Measurements from ENCODE around the gene EVA1C. TPM values are rescaled to one million over a fixed set of nuclear protein-coding genes. Genes with fewer than 3 reads are reported as not detected.

Gene EVA1C
- total and polyA plus RNA-seq, 4 experiments from 2014 or later, result 17.1 to 23.9 (median 17.2) TPM

GRCh38 chr21:32380940-32381339 is 31.6 kb upstream of the EVA1C start:
- H3K36me3 Mint-ChIP-seq, result peaks cover 49 to 89% of the 10 kb centered on the region in 2 donors
- H3K27me3 ChIP-seq (ENCODE audit: insufficient read depth, low read length), result no peaks in the 10 kb centered on the region
- H3K27ac ChIP-seq (ENCODE audit: low read depth, low read length), result no peak overlapping the region
- CTCF ChIA-PET (ENCODE audit: partially characterized antibody), result no interaction called here
- H3K9me3 Mint-ChIP-seq, result no peaks in the 10 kb centered on the region
- H3K27me3 Mint-ChIP-seq, result no peaks in the 10 kb centered on the region
- peaks cover 60% of the 10 kb centered on the region for H3K36me3 ChIP-seq (ENCODE audit: insufficient read depth, low read length)
- no peak overlapping the region for H3K27ac Mint-ChIP-seq
- POLR2A ChIA-PET (ENCODE audit: partially characterized antibody), result no interaction called here
- H3K4me1 ChIP-seq (ENCODE audit: insufficient read depth, low read length), result no peaks in the 10 kb centered on the region
- no peaks in the 10 kb centered on the region for H3K9me3 ChIP-seq (ENCODE audit: control insufficient read depth in 1 of 2, low read length in 2 of 2)
- H3K4me3 Mint-ChIP-seq, result no peak overlapping the region
- peaks cover 4 to 8% (median 7%) of the 10 kb centered on the region in 4 donors for H3K4me1 Mint-ChIP-seq
- no peak overlapping the region for H3K4me3 ChIP-seq (ENCODE audit: low read length in 2 of 2)
- DNase-seq, result no peak
- intact Hi-C loops (cut with micrococcal nuclease), result no loop called here

- ChIA-PET CTCF (ENCODE audit: partially characterized antibody) (no interaction called here), POLR2A (ENCODE audit: partially characterized antibody) (no interaction called here)
- no peaks in the 10 kb centered on the region for H3K27me3 Mint-ChIP-seq
- H3K9me3 ChIP-seq (ENCODE audit: control insufficient read depth in 1 of 2, low read length in 2 of 2), result no peaks in the 10 kb centered on the region
- H3K27me3 ChIP-seq (ENCODE audit: insufficient read depth, low read length), result no peaks in the 10 kb centered on the region
- no peak overlapping the region for H3K4me3 ChIP-seq (ENCODE audit: low read length in 2 of 2)
- DNase-seq, result no peak
- H3K27ac ChIP-seq (ENCODE audit: low read depth, low read length), result no peak overlapping the region
- H3K4me3 Mint-ChIP-seq, result no peak overlapping the region
- peaks cover 4 to 13% (median 7%) of the 10 kb centered on the region in 4 donors for H3K4me1 Mint-ChIP-seq
- H3K9me3 Mint-ChIP-seq, result no peaks in the 10 kb centered on the region
- intact Hi-C loops (cut with micrococcal nuclease), result no loop called here
- H3K27ac Mint-ChIP-seq, result no peak overlapping the region
- no peaks in the 10 kb centered on the region for H3K4me1 ChIP-seq (ENCODE audit: insufficient read depth, low read length)
- peaks cover 62% of the 10 kb centered on the region for H3K36me3 ChIP-seq (ENCODE audit: insufficient read depth, low read length)
- H3K36me3 Mint-ChIP-seq, result peaks cover 46 to 83% of the 10 kb centered on the region in 2 donors
These were observed 30.9 kb upstream of the EVA1C start for GRCh38 chr21:32381571-32381970.

GRCh38 chr21:32382108-32382644 is 30.3 kb upstream of the EVA1C start:
- no peaks in the 10 kb centered on the region for H3K9me3 ChIP-seq (ENCODE audit: control insufficient read depth in 1 of 2, low read length in 2 of 2)
- H3K9me3 Mint-ChIP-seq, result no peaks in the 10 kb centered on the region
- POLR2A ChIA-PET (ENCODE audit: partially characterized antibody), result no interaction called here
- CTCF ChIA-PET (ENCODE audit: partially characterized antibody), result interaction anchor here (4.1 kb wide), 1 partner anchor 218 kb away, joined by 23 read pairs; no protein-coding TSS in a partner anchor
- no peaks in the 10 kb centered on the region for H3K4me1 ChIP-seq (ENCODE audit: insufficient read depth, low read length)
- no peak for DNase-seq
- no peak overlapping the region for H3K4me3 ChIP-seq (ENCODE audit: low read length in 2 of 2)
- peaks cover 46 to 76% of the 10 kb centered on the region in 2 donors for H3K36me3 Mint-ChIP-seq
- intact Hi-C loops (cut with micrococcal nuclease), result no loop called here
- H3K27ac Mint-ChIP-seq, result no peak overlapping the region
- peaks cover 4 to 18% (median 11%) of the 10 kb centered on the region in 4 donors for H3K4me1 Mint-ChIP-seq
- H3K36me3 ChIP-seq (ENCODE audit: insufficient read depth, low read length), result peaks cover 56% of the 10 kb centered on the region
- no peaks in the 10 kb centered on the region for H3K27me3 ChIP-seq (ENCODE audit: insufficient read depth, low read length)
- no peak overlapping the region for H3K4me3 Mint-ChIP-seq
- H3K27ac ChIP-seq (ENCODE audit: low read depth, low read length), result no peak overlapping the region
- H3K27me3 Mint-ChIP-seq, result no peaks in the 10 kb centered on the region

- POLR2A ChIA-PET (ENCODE audit: partially characterized antibody), result no interaction called here
These were observed 28.7 kb upstream of the EVA1C start for GRCh38 chr21:32383812-32384211.

GRCh38 chr21:32386195-32386870 is 26.2 kb upstream of the EVA1C start:
- peaks cover 32 to 46% of the 10 kb centered on the region in 2 donors for H3K36me3 Mint-ChIP-seq
- peaks cover 46% of the 10 kb centered on the region for H3K36me3 ChIP-seq (ENCODE audit: insufficient read depth, low read length)
- no peak for DNase-seq
- no peak overlapping the region for H3K4me3 ChIP-seq (ENCODE audit: low read length in 2 of 2)
- H3K27ac Mint-ChIP-seq, result no peak overlapping the region
- ChIA-PET POLR2A (ENCODE audit: partially characterized antibody) (no interaction called here), CTCF (ENCODE audit: partially characterized antibody) (no interaction called here)
- intact Hi-C loops (cut with micrococcal nuclease), result no loop called here
- no peak overlapping the region for H3K27ac ChIP-seq (ENCODE audit: low read depth, low read length)
- H3K4me3 Mint-ChIP-seq, result no peak overlapping the region
- no peaks in the 10 kb centered on the region for H3K27me3 Mint-ChIP-seq
- peaks cover 13% of the 10 kb centered on the region for H3K4me1 ChIP-seq (ENCODE audit: insufficient read depth, low read length)
- H3K9me3 Mint-ChIP-seq, result no peaks in the 10 kb centered on the region
- H3K9me3 ChIP-seq (ENCODE audit: control insufficient read depth in 1 of 2, low read length in 2 of 2), result no peaks in the 10 kb centered on the region
- H3K4me1 Mint-ChIP-seq, result peaks cover 24 to 51% (median 38%) of the 10 kb centered on the region in 4 donors
- no peaks in the 10 kb centered on the region for H3K27me3 ChIP-seq (ENCODE audit: insufficient read depth, low read length)

More at GRCh38 chr21:32383812-32384211, 28.7 kb upstream of the EVA1C start:
- Mint-ChIP-seq H3K27me3 (no peaks in the 10 kb centered on the region), H3K4me3 (no peak overlapping the region), H3K9me3 (no peaks in the 10 kb centered on the region), H3K4me1 (peaks cover 12 to 30% (median 21%) of the 10 kb centered on the region in 4 donors), H3K36me3 (peaks cover 37 to 67% of the 10 kb centered on the region in 2 donors), H3K27ac (peak overlapping the region in 1 of 7 donors; percentile 41)
- H3K27me3 ChIP-seq (ENCODE audit: insufficient read depth, low read length), result no peaks in the 10 kb centered on the region
- no peak overlapping the region for H3K4me3 ChIP-seq (ENCODE audit: low read length in 2 of 2)
- CTCF ChIA-PET (ENCODE audit: partially characterized antibody), result interaction anchor here (1.8 to 4.1 kb wide), 2 partner anchors 186 to 217 kb away, joined by 4 to 23 read pairs; no protein-coding TSS in a partner anchor
- H3K4me1 ChIP-seq (ENCODE audit: insufficient read depth, low read length), result peaks cover 10% of the 10 kb centered on the region
- no peaks in the 10 kb centered on the region for H3K9me3 ChIP-seq (ENCODE audit: control insufficient read depth in 1 of 2, low read length in 2 of 2)
- intact Hi-C loops (cut with micrococcal nuclease), result no loop called here
- DNase-seq, result no peak
- peaks cover 52% of the 10 kb centered on the region for H3K36me3 ChIP-seq (ENCODE audit: insufficient read depth, low read length)
- H3K27ac ChIP-seq (ENCODE audit: low read depth, low read length), result no peak overlapping the region

- POLR2A ChIA-PET (ENCODE audit: partially characterized antibody), result no interaction called here
- Histone ChIP-seq H3K36me3 (ENCODE audit: insufficient read depth, low read length) (peaks cover 38% of the 10 kb centered on the region), H3K27ac (ENCODE audit: low read depth, low read length) (no peak overlapping the region), H3K4me3 (ENCODE audit: low read length in 2 of 2) (no peak overlapping the region), H3K27me3 (ENCODE audit: insufficient read depth, low read length) (no peaks in the 10 kb centered on the region), H3K4me1 (ENCODE audit: insufficient read depth, low read length) (peaks cover 21% of the 10 kb centered on the region), H3K9me3 (ENCODE audit: control insufficient read depth in 1 of 2, low read length in 2 of 2) (no peaks in the 10 kb centered on the region)
- Mint-ChIP-seq H3K27me3 (no peaks in the 10 kb centered on the region), H3K4me3 (no peak overlapping the region), H3K4me1 (peaks cover 31 to 59% (median 45%) of the 10 kb centered on the region in 4 donors), H3K27ac (peak overlapping the region in 2 of 7 donors; percentile 23 to 45), H3K9me3 (no peaks in the 10 kb centered on the region), H3K36me3 (peaks cover 32 to 40% of the 10 kb centered on the region in 2 donors)
- intact Hi-C loops (cut with micrococcal nuclease), result no loop called here
- no peak for DNase-seq
- CTCF ChIA-PET (ENCODE audit: partially characterized antibody), result interaction anchor here (0.7 kb wide), 1 partner anchor 415 kb away, joined by 5 read pairs; no protein-coding TSS in a partner anchor
These were observed 25.4 kb upstream of the EVA1C start for GRCh38 chr21:32387151-32387550.

- Histone ChIP-seq H3K36me3 (ENCODE audit: insufficient read depth, low read length) (peaks cover 26% of the 10 kb centered on the region), H3K4me3 (ENCODE audit: low read length in 2 of 2) (no peak overlapping the region), H3K27ac (ENCODE audit: low read depth, low read length) (no peak overlapping the region), H3K27me3 (ENCODE audit: insufficient read depth, low read length) (no peaks in the 10 kb centered on the region), H3K9me3 (ENCODE audit: control insufficient read depth in 1 of 2, low read length in 2 of 2) (no peaks in the 10 kb centered on the region), H3K4me1 (ENCODE audit: insufficient read depth, low read length) (peaks cover 26% of the 10 kb centered on the region)
- no peak for DNase-seq
- ChIA-PET CTCF (ENCODE audit: partially characterized antibody) (no interaction called here), POLR2A (ENCODE audit: partially characterized antibody) (no interaction called here)
- H3K4me3 Mint-ChIP-seq, result no peak overlapping the region
- peaks cover 32 to 70% (median 50%) of the 10 kb centered on the region in 4 donors for H3K4me1 Mint-ChIP-seq
- peaks cover 21 to 29% of the 10 kb centered on the region in 2 donors for H3K36me3 Mint-ChIP-seq
- intact Hi-C loops (cut with micrococcal nuclease), result no loop called here
- no peaks in the 10 kb centered on the region for H3K9me3 Mint-ChIP-seq
- H3K27ac Mint-ChIP-seq, result peak overlapping the region in 1 of 7 donors; percentile 19
- H3K27me3 Mint-ChIP-seq, result no peaks in the 10 kb centered on the region
These were observed 24.2 kb upstream of the EVA1C start for GRCh38 chr21:32388306-32388705.

Data from CD4-positive, alpha-beta memory T cell (primary cell).